HG03469 (cell line): ENCODE data around the gene TTI1.
"Not testable (repeated sequence)": the region's sequence is repeated elsewhere in the genome, so short reads cannot be mapped to it uniquely, and the experiment has no call there.

Experiments used
- ATAC-seq: cut with Tn5 transposase; IDR thresholded peaks from one replicate; pipeline ENCODE4 v1.9.1; 2021; ENCODE audit warnings: mild to moderate bottlenecking, moderate library complexity, moderate number of reproducible peaks; ENCODE audit not compliant: unreplicated experiment

TTI1 gene

DNA sequence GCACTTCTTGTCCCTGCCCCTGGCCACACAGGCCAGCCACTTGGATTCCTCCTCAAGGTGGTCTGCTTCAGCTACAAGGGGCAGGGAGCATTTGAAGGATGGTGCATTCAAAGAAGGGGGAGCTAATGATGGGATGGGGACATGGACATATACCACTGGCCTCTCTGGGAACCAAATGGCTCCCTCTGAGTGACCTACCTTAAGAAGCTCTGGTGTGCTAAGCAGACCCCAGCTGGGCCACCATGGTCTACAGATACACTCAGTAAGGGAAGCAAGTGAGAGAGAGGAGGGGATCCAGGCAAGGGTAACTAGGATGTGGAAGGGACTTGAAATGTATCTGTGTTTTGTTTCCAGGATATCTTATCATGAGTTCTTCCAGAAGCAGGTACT is 62.4 kb downstream of the TTI1 start:
- no peak for ATAC-seq

- no peak for ATAC-seq
Observed at GRCh38 chr20:37969949-37970855, 63.1 kb downstream of the TTI1 start.

- ATAC-seq: no peak
Observed at GRCh38 chr20:37968841-37969401, 64.3 kb downstream of the TTI1 start.

DNA sequence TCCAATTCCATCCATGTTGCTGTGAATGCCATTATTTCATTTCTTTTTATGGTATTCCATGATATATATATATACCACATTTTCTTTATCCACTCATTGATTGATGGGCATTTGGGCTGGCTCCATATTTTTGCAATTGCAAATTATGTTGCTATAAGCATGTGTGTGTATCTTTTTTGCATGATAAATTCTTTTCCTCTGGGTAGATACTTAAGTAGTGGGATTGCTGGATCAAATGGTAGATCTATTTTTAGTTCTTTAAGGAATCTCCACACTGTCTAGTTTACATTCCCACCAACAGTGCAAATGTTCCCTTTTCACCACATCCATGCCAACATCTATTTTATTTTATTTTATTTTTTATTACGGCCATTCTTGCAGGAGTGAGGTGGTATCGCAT is 69.8 kb downstream of the TTI1 start:
- ATAC-seq: not testable (repeated sequence)

GRCh38 chr20:37961066-37961465 is 72.2 kb downstream of the TTI1 start:
- no peak for ATAC-seq

DNA sequence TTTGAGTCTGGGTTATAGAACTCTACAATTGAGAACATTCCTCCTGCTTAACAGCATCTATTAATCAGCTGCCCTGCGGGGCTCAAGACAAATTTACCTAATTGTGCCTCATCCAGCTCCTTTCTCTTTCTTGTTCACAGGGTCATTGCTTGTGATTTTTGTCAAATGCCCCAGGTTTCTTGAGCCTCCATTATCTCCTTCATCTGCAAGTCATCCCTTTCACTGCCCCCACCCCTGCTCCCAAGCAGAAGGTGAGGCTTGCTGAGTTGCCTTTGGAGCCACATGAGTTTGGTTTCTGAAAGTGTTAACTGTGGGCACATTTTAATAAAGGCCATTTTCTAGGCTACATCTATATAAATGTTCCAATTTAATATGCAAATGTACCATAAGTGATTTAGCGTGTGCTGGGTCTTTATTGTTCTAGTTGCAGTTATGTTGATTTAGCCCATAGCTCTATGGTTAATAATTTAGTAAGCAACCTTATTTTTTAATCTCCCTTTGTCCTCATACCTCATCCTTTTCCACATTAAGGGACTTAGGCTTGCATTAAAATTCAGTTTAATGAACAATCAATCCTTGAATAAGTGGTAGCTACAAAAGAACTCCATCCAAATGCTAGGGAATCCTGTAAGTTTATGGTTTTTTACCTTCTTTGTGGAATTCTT is 74.3 kb downstream of the TTI1 start:
- no peak for ATAC-seq

DNA sequence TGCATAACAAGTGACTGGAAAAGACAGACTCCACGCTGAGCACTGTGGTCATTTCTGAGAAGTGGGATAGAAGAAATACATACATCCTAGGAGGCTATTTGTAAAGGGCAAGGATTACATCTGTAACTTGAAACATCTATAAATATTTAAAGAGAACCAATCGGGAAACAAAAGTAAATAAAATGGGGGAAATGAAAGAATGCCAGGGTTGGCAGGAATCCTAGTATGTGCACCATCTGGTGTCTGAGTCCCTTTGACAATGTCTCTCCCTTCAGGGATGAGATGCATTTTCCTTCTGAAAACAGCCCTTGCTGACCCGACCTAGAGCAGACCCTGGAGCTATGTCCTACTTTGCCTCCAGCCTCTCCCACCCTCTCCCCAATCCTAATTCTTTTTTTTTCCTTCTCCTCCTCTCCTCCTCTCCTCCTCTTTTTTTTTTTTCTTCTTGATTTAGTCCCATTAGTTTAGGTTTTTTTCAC is 77.1 kb downstream of the TTI1 start:
- ATAC-seq: no peak

DNA sequence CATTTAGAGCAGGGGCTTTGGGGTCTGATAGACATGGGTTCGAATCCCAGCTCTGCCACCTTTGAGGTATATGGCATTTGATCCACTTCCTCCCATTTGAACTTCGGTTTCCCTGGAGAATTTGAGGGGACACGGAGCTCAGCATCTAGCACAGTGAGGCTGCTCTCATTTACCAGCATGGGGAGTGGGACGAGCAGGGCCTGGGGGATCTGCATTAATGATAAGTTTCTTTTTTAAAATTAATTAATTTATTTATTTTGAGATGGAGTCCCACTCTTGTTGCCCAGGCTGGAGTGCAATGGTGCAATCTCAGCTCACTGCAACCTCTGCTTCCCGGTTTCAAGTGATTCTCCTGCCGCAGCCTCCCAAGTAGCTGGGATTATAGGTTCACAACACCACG is 77.7 kb downstream of the TTI1 start:
- ATAC-seq: no peak

GRCh38 chr20:37954626-37955025 is 78.6 kb downstream of the TTI1 start:
- ATAC-seq: no peak

- no peak for ATAC-seq
Observed at GRCh38 chr20:37954190-37954589, 79.1 kb downstream of the TTI1 start.

DNA sequence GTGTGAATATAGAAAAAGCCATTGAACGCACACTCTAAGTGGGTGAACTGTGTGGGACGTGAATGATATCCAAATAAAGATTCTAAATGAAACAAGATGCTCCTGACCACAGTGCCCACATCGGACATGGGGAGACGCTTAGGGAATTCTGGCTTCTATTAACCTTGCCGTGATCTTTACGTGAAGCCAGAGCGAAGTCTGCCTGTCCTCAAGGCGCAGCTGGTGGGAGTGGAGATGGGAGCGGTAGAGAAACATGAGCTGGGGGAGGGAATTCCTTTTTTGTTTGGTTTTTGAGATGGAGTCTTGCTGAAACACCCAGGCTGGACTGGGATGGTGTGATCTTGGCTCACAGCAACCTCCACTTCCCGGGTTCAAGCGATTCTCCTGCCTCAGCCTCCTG is 84.3 kb downstream of the TTI1 start:
- ATAC-seq: no peak

- no peak for ATAC-seq
Observed at GRCh38 chr20:37947943-37948342, 85.3 kb downstream of the TTI1 start.

GRCh38 chr20:37946946-37947345 is 86.3 kb downstream of the TTI1 start:
- ATAC-seq: no peak

- no peak for ATAC-seq
Observed at GRCh38 chr20:37945091-37945547, 88.1 kb downstream of the TTI1 start.

- ATAC-seq: no peak
Observed at GRCh38 chr20:37944456-37944981, 88.7 kb downstream of the TTI1 start.

DNA sequence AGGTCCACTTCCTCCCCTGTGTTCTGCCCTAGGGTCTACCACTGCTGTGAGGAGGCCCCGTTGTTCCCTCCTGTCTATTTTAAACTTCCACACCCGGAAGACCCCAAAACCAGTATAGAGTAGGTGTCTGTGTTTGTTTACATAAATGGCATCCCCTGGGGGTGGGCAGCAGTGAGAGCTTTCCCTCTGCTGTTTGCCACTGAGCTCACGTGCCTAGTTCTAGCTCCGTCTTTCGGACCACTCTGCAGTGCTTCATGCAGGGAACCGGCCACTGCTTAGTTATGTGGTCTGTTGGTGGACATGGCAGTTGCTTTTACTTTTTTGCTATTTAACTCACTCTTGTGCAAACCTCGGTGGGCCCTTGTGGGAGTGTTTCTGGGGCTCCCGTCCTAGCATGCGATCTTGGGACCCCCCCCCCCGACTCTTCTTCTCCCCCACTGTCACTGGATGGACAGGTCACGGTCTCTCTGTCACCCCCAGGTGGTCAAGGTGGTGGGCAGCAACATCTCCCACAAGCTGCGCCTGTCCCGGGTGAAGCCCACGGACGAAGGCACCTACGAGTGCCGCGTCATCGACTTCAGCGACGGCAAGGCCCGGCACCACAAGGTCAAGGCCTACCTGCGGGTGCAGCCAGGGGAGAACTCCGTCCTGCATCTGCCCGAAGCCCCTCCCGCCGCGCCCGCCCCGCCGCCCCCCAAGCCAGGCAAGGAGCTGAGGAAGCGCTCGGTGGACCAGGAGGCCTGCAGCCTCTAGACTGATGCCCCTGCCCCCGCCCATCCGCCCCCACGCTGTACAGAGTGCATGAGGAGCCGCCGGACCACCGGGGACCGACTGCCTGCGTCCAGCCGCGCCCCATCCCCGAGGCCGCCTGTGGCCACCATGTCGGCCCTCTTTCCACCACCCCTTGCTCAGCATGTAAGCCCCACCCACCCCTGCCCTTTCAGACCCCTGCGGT is 89.5 kb downstream of the TTI1 start:
- ATAC-seq: no peak

GRCh38 chr20:37943033-37943432 is 90.2 kb downstream of the TTI1 start:
- no peak for ATAC-seq

DNA sequence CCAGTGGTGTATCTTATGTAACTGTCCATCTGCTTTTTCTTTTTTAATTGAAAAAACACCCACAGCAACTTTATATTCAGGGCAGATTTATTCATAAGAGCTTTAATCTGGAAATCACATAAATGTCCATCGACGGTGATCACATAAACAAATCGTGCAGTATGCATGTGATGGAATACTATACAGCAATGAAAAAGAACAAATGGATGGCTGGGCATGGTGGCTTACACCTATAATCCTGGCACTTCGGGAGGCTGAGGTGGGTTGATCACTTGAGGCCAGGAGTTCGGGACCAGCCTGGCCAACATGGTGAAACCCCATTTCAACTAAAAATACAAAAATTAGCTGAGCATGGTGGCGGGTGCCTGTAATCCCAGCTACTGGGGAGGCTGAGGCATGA is 91.3 kb downstream of the TTI1 start:
- ATAC-seq: no peak

DNA sequence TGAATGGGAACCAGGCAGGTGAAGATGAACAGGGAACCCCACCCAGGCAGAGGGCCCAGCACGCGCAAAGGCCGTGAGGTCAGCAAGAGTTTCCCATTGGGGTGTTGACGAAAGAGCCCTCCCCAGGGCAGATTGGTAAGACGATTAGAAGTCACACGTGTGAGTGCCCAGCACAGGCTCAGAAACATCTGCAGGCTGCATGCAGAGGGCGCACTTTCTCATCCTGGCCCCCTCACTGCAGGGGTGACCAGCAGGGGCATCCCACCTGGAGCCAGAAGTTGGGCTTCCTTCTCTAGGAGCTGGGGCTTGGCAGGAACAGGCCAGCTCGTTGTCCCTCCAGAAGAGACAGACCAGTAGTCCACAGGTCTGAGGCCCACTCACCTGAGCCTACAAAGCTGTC is 91.9 kb downstream of the TTI1 start:
- no peak for ATAC-seq

GRCh38 chr20:37940858-37941257 is 92.4 kb downstream of the TTI1 start:
- no peak for ATAC-seq
